Mesodermal cell (in vitro differentiated cells): Measurements from ENCODE around the gene JMJD1C.
"Not testable (repeated sequence)": the region's sequence is repeated elsewhere in the genome, so short reads cannot be mapped to it uniquely, and the experiment has no call there.

Source experiments
- H3K27ac ChIP-seq: 2 replicates; pipeline ENCODE4 v1.7.0; 2013; ENCODE audit warnings: mild to moderate bottlenecking, low read depth, low read length, moderate library complexity; ENCODE audit not compliant: severe bottlenecking
- H3K36me3 ChIP-seq: 2 replicates; pipeline ENCODE4 v1.7.1; 2013; ENCODE audit warnings: mild to moderate bottlenecking, low read length, moderate library complexity; ENCODE audit not compliant: control insufficient read depth, insufficient read depth
- H3K4me1 ChIP-seq: one replicate; pipeline ENCODE4 v1.7.1; 2013; ENCODE audit warnings: mild to moderate bottlenecking, low read length; ENCODE audit not compliant: insufficient read depth, control insufficient read depth, poor library complexity, severe bottlenecking
- H3K4me3 ChIP-seq: 2 replicates; pipeline ENCODE4 v1.7.0; 2013; ENCODE audit warnings: low read length, control low read depth, mild to moderate bottlenecking; ENCODE audit not compliant: insufficient read depth, poor library complexity, severe bottlenecking; ENCODE audit errors: extremely low read depth
- H3K9me3 ChIP-seq: 2 replicates; pipeline ENCODE4 v1.7.1; 2013; ENCODE audit warnings: mild to moderate bottlenecking, low read length, moderate library complexity; ENCODE audit not compliant: control insufficient read depth
- WGBS, 2 experiments: methylation state at CpG; one replicate each; pipeline ENCODE4 v1.1.5; 2013; ENCODE audit warnings: missing lambda C conversion rate in 2 of 2; ENCODE audit not compliant: insufficient coverage in 2 of 2; 5-methylcytosine and 5-hydroxymethylcytosine counted together

The JMJD1C gene

GRCh38 chr10:63154546-63155387, 311.0 kb downstream of the JMJD1C start:
- Histone ChIP-seq H3K27ac (no peak overlapping the region), H3K9me3 (no peaks in the 10 kb centered on the region), H3K4me3 (no peak overlapping the region), H3K4me1 (no peaks in the 10 kb centered on the region), H3K36me3 (peaks cover 43% of the 10 kb centered on the region)
- 77 to 97% methylated on average over 2 to 5 of the region's 6 CpGs for WGBS, 2 experiments

GRCh38 chr10:63153868-63154545, 311.8 kb downstream of the JMJD1C start:
- H3K36me3 ChIP-seq: peaks cover 48% of the 10 kb centered on the region
- 94 to 95% methylated on average over 5 to 9 of the region's 9 CpGs for WGBS, 2 experiments
- H3K4me3 ChIP-seq, H3K27ac ChIP-seq, H3K9me3 ChIP-seq, H3K4me1 ChIP-seq: not testable (repeated sequence)

GRCh38 chr10:63150745-63151144, 315.0 kb downstream of the JMJD1C start:
- no peak overlapping the region for H3K4me3 ChIP-seq
- 96 to 97% methylated on average over 3 of the region's 4 CpGs for WGBS, 2 experiments
- no peak overlapping the region for H3K27ac ChIP-seq
- no peaks in the 10 kb centered on the region for H3K4me1 ChIP-seq
- H3K36me3 ChIP-seq: peaks cover 67% of the 10 kb centered on the region
- no peaks in the 10 kb centered on the region for H3K9me3 ChIP-seq

- peaks cover 33% of the 10 kb centered on the region for H3K36me3 ChIP-seq
- H3K9me3 ChIP-seq: no peaks in the 10 kb centered on the region
- H3K27ac ChIP-seq: no peak overlapping the region
- H3K4me3 ChIP-seq: no peak overlapping the region
- no peaks in the 10 kb centered on the region for H3K4me1 ChIP-seq
These were observed 319.3 kb downstream of the JMJD1C start for GRCh38 chr10:63146503-63146902.

DNA sequence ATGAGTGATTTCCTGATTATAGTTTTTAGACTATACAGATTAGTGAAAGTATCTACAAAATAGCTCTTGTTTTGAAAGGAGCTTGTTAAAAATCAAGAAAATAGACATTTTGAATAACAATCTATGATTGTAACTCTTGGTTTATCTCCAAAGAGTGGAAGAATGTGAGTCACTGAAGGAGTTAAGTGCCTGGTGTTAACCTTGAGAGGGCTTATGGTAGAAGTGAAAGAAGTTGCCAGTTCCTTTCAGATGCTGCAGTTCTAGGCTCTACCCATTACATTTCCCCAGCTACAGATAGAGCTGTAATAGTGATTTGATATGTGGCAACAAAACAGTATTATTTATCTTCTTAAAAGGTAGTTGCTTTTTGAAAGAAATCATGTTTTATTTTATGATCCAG, 320.0 kb downstream of the JMJD1C start:
- H3K36me3 ChIP-seq: peaks cover 31% of the 10 kb centered on the region
- no peaks in the 10 kb centered on the region for H3K9me3 ChIP-seq
- H3K4me1 ChIP-seq: no peaks in the 10 kb centered on the region
- H3K4me3 ChIP-seq: no peak overlapping the region
- H3K27ac ChIP-seq: no peak overlapping the region

GRCh38 chr10:63143987-63144386, 321.8 kb downstream of the JMJD1C start:
- no peaks in the 10 kb centered on the region for H3K4me1 ChIP-seq
- no peaks in the 10 kb centered on the region for H3K9me3 ChIP-seq
- H3K4me3 ChIP-seq: no peak overlapping the region
- 90 to 94% methylated on average over 2 to 3 of the region's 5 CpGs for WGBS, 2 experiments
- no peak overlapping the region for H3K27ac ChIP-seq
- H3K36me3 ChIP-seq: peaks cover 33% of the 10 kb centered on the region

DNA sequence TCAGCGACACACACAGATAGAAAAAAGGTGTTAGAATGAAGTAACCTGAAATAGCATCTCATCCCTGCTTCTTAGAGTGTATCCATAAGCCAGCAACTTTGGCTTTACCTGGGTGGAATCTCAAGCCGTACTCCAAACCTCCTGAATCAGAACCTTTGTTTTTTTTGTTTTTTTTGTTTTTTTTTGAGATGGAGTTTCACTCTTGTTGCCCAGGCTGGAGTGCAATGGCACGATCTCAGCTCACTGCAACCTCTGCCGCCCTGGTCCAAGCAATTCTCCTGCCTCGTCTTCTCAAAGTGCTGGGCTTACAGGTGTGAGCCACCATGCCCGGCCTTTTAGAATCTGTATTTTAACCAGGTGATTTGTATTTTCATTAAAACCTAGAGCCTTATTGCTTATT, 323.6 kb downstream of the JMJD1C start:
- no peaks in the 10 kb centered on the region for H3K4me1 ChIP-seq
- H3K4me3 ChIP-seq: no peak overlapping the region
- no peak overlapping the region for H3K27ac ChIP-seq
- WGBS, 2 experiments: 94 to 96% methylated on average over 4 of the region's 6 CpGs
- peaks cover 15% of the 10 kb centered on the region for H3K36me3 ChIP-seq
- H3K9me3 ChIP-seq: no peaks in the 10 kb centered on the region

- Histone ChIP-seq H3K36me3 (peaks cover 11% of the 10 kb centered on the region), H3K4me3 (no peak overlapping the region), H3K4me1 (no peaks in the 10 kb centered on the region), H3K9me3 (no peaks in the 10 kb centered on the region), H3K27ac (no peak overlapping the region)
- WGBS, 2 experiments: 100% methylated on average over 2 of the region's 3 CpGs; no CpG with 5 or more reads in 1 of the 2 experiments
These were observed 325.7 kb downstream of the JMJD1C start for GRCh38 chr10:63140077-63140476.

- Histone ChIP-seq H3K4me3 (no peak overlapping the region), H3K27ac (no peak overlapping the region), H3K36me3 (peaks cover 11% of the 10 kb centered on the region), H3K4me1 (peaks cover 2% of the 10 kb centered on the region), H3K9me3 (peaks cover 5% of the 10 kb centered on the region)
- WGBS, 2 experiments: 100% methylated on average over 2 of the region's 2 CpGs; no CpG with 5 or more reads in 1 of the 2 experiments
These were observed 328.5 kb downstream of the JMJD1C start for GRCh38 chr10:63137306-63137705.

DNA sequence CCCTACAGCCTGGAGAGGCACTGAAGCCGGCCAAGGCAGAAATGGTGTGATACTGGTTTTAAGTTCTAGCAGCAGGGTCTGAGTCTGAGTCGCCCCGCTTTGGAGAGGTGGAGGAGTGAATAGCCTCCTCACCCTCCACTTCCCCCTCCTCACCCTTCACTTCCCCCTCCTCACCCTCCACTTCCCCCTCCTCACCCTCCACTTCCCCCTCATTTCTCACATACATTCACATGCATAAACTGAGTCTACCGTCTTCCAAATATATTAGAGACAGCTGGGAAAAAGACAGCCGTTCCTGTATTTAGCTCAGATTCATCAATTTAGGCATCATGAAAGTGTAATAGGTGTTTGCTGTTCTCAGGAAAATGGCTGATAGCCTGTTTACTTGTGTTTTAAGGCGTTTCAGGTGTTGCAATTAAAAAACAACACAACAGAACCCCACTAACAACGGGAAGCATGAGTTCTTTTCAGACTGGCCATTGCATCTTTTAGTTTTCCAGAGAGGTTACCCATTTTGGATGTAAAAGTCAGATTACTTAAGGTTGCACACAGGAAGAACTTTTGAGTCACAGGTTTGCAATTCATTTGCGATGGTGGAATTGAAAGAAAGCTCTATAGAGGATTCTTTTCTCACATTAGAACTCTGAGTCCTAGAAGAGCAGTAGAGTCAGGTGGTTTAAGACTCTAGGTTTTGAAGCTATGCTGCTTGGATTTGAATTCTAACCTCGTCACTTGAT, 331.8 kb downstream of the JMJD1C start:
- H3K4me1 ChIP-seq: peaks cover 7% of the 10 kb centered on the region
- WGBS, 2 experiments: 52 to 75% methylated on average over 1 to 2 of the region's 9 CpGs
- peak overlapping the region; percentile 92 for H3K4me3 ChIP-seq
- no peaks in the 10 kb centered on the region for H3K36me3 ChIP-seq
- H3K9me3 ChIP-seq: peaks cover 13% of the 10 kb centered on the region
- H3K27ac ChIP-seq: peak overlapping the region; percentile 87
